ENCODE data around the gene DMD.

- no peak for TF ChIP-seq CTCF (IDR thresholded peaks at IDR 0.05)
- no peak for TF ChIP-seq POLR2A (IDR thresholded peaks at IDR 0.05)
Measured at GRCh38 chrX:32150141-32150540, 1061.2 kb downstream of the DMD start.

Data from sigmoid colon (tissue), 3 donors.